Prostate gland (tissue), 2 donors: Measurements from ENCODE around the gene RAX2. TPM values are rescaled to one million over a fixed set of nuclear protein-coding genes. Genes with fewer than 3 reads are reported as not detected.
"Not testable (repeated sequence)": the region's sequence is repeated elsewhere in the genome, so short reads cannot be mapped to it uniquely, and the experiment has no call there.

Experiments
- DNase-seq: peaks from one replicate; pipeline ENCODE4 v3.0.0-alpha.2; 2019; ENCODE audit warnings: low spot score
- H3K27ac ChIP-seq, 2 donors: fragments of 200-600 bp; sonication (generic); 2 replicates each; pipeline ENCODE4 v1.5.1; 2017 to 2019
- H3K27me3 ChIP-seq: fragments of 200-600 bp; sonication (generic); replicated peaks from 2 replicates; pipeline ENCODE4 v1.5.1; 2019; ENCODE audit not compliant: insufficient read depth
- H3K36me3 ChIP-seq, 2 donors: fragments of 200-600 bp; sonication (generic); 1 replicate in 1 of 2; 2 replicates in 1 of 2; pipeline versions ENCODE4 v1.5.1 to v1.8.1; 2017 to 2019
- H3K4me1 ChIP-seq: fragments of 200-600 bp; sonication (generic); replicated peaks from 2 replicates; pipeline ENCODE4 v1.5.1; 2019
- H3K4me3 ChIP-seq, 2 donors: fragments of 200-600 bp; sonication (generic); 2 replicates each; pipeline ENCODE4 v1.5.1; 2017 to 2019
- H3K9me3 ChIP-seq: fragments of 200-600 bp; sonication (generic); 2 replicates; pipeline ENCODE4 v1.5.1; 2017
- CTCF ChIP-seq, 4 experiments: fragments of 200-600 bp in 2 of 4; fragments of 450-650 bp in 2 of 4; sonication (generic) in 2 of 4; IDR thresholded peaks; 1 replicate in 3 of 4; 2 replicates in 1 of 4; pipeline ENCODE4 v1.5.1; 2016 to 2019; ENCODE audit warnings: antibody characterized with exemption in 4 of 4, mild to moderate bottlenecking in 2 of 4, moderate library complexity in 2 of 4
- POLR2A ChIP-seq: fragments of 450-650 bp; IDR thresholded peaks from one replicate; pipeline ENCODE4 v1.6.1; 2016; ENCODE audit warnings: antibody characterized with exemption, mild to moderate bottlenecking
- POLR2AphosphoS5 ChIP-seq: sonication (generic); formaldehyde crosslinking; IDR thresholded peaks from one replicate; pipeline ENCODE4 v1.6.1; 2017; ENCODE audit warnings: antibody characterized with exemption
- WGBS: methylation state at CpG from one replicate; pipeline ENCODE4 v1.1.5; 2018; 5-methylcytosine and 5-hydroxymethylcytosine counted together
- intact Hi-C: fragments of 100-400 bp; cut with DNase I; formaldehyde crosslinking; loops from one replicate; pipeline ENCODE4 v1.14.2; 2022
- total RNA-seq, 2 donors: library from RNA; depleted of rRNA; stranded (reverse); fragments of >200 nt; gene quantifications; one replicate each; pipeline ENCODE4 v1.1.0, GENCODE V29; 2016

The RAX2 gene
- total RNA-seq, 2 donors from 2014 or later: not detected

- DNase-seq: no peak
- intact Hi-C loops: no loop called here
- TF ChIP-seq POLR2A (no peak), CTCF (IDR thresholded peaks at IDR 0.05) (no peak), POLR2AphosphoS5 (no peak)
- Histone ChIP-seq H3K36me3 (peaks cover 0 to 7% of the 10 kb centered on the region in 2 donors), H3K9me3 (no peaks in the 10 kb centered on the region), H3K4me3 (no peak overlapping the region), H3K4me1 (no peaks in the 10 kb centered on the region), H3K27ac (no peak overlapping the region), H3K27me3 (no peaks in the 10 kb centered on the region)
- WGBS: 76% methylated on average over 17 of the region's 17 CpGs
Measured at GRCh38 chr19:3769494-3769893, 2.5 kb downstream of the RAX2 start.

GRCh38 chr19:3768748-3769099, 3.3 kb downstream of the RAX2 start:
- intact Hi-C loops: no loop called here

GRCh38 chr19:3768015-3768747, 3.8 kb downstream of the RAX2 start:
- intact Hi-C loops: no loop called here
- no peak for TF ChIP-seq POLR2AphosphoS5
- TF ChIP-seq POLR2A: no peak
- no peak for TF ChIP-seq CTCF (IDR thresholded peaks at IDR 0.05)
- no peaks in the 10 kb centered on the region for H3K27me3 ChIP-seq
- no peak for DNase-seq
- H3K9me3 ChIP-seq: no peaks in the 10 kb centered on the region
- no peak overlapping the region for H3K4me3 ChIP-seq
- WGBS: 90% methylated on average over 25 of the region's 25 CpGs
- no peak overlapping the region for H3K27ac ChIP-seq
- no peaks in the 10 kb centered on the region for H3K4me1 ChIP-seq
- H3K36me3 ChIP-seq: peaks cover 0 to 7% of the 10 kb centered on the region in 2 donors

More at GRCh38 chr19:3768748-3769099, 3.3 kb downstream of the RAX2 start:
- Histone ChIP-seq H3K27ac (no peak overlapping the region), H3K27me3 (no peaks in the 10 kb centered on the region), H3K4me3 (no peak overlapping the region), H3K4me1 (no peaks in the 10 kb centered on the region), H3K36me3 (peaks cover 0 to 7% of the 10 kb centered on the region in 2 donors), H3K9me3 (no peaks in the 10 kb centered on the region)
- TF ChIP-seq CTCF (IDR thresholded peaks at IDR 0.05) (no peak), POLR2A (no peak), POLR2AphosphoS5 (no peak)
- WGBS: 87% methylated on average over 7 of the region's 7 CpGs
- no peak for DNase-seq

GRCh38 chr19:3767050-3767449, 5.0 kb downstream of the RAX2 start:
- H3K36me3 ChIP-seq: peaks cover 0 to 7% of the 10 kb centered on the region in 2 donors
- H3K4me3 ChIP-seq: no peak overlapping the region
- H3K27ac ChIP-seq: no peak overlapping the region
- WGBS: 93% methylated on average over 22 of the region's 23 CpGs
- no peak for DNase-seq
- no peaks in the 10 kb centered on the region for H3K4me1 ChIP-seq
- H3K9me3 ChIP-seq: no peaks in the 10 kb centered on the region
- TF ChIP-seq CTCF (IDR thresholded peaks at IDR 0.05): no peak
- no peak for TF ChIP-seq POLR2A
- no peak for TF ChIP-seq POLR2AphosphoS5
- intact Hi-C loops: no loop called here
- H3K27me3 ChIP-seq: no peaks in the 10 kb centered on the region

- no peak overlapping the region for H3K4me3 ChIP-seq
- TF ChIP-seq CTCF (IDR thresholded peaks at IDR 0.05) (no peak), POLR2AphosphoS5 (no peak)
- 86% methylated on average over 7 of the region's 7 CpGs for WGBS
- H3K27ac ChIP-seq: no peak overlapping the region
- no peak for DNase-seq
- peaks cover 0 to 7% of the 10 kb centered on the region in 2 donors for H3K36me3 ChIP-seq
- no peaks in the 10 kb centered on the region for H3K4me1 ChIP-seq
- H3K27me3 ChIP-seq: no peaks in the 10 kb centered on the region
- intact Hi-C loops: no loop called here
- no peaks in the 10 kb centered on the region for H3K9me3 ChIP-seq
Measured at GRCh38 chr19:3766520-3766919, 5.5 kb downstream of the RAX2 start.

- intact Hi-C loops, H3K4me3 ChIP-seq, H3K4me1 ChIP-seq, H3K36me3 ChIP-seq, H3K27me3 ChIP-seq, DNase-seq, H3K27ac ChIP-seq, H3K9me3 ChIP-seq: not testable (repeated sequence)
- 92% methylated on average over 5 of the region's 5 CpGs for WGBS
Measured at GRCh38 chr19:3765757-3766156, 6.3 kb downstream of the RAX2 start.
